WTC11 (cell line): Measurements from ENCODE around the gene DPP10. TPM values are rescaled to one million over a fixed set of nuclear protein-coding genes. Genes with fewer than 3 reads are reported as not detected.

ENCODE experiments used
- ATAC-seq: fragments of 200-7000 bp; cut with Tn5 transposase; 2 replicates; pipeline ENCODE4 v1.10.0; 2021; ENCODE audit warnings: mild to moderate bottlenecking, moderate library complexity
- CTCF ChIA-PET: fragments of 300-600 bp; sonication (Branson Sonifier 250); formaldehyde crosslinking; loops from one replicate; lab custom pipeline; 2021; ENCODE audit warnings: antibody characterized with exemption; lab: Charles Lee
- POLR2A ChIA-PET: fragments of 350-600 bp; sonication (Branson Sonifier 250); formaldehyde crosslinking; loops from one replicate; lab custom pipeline; 2021; ENCODE audit warnings: antibody characterized with exemption; lab: Charles Lee
- DNase-seq: peaks from one replicate; pipeline ENCODE4 v3.0.0; 2021; ENCODE audit warnings: low spot score
- H3K27ac Mint-ChIP-seq: 2 replicates; pipeline ENCODE4 v1.8.0; 2021; ENCODE audit warnings: mixed read lengths
- H3K27me3 Mint-ChIP-seq: 2 replicates; pipeline ENCODE4 v1.8.0; 2021; ENCODE audit warnings: low read depth, mild to moderate bottlenecking, moderate library complexity, mixed read lengths
- H3K36me3 Mint-ChIP-seq: 2 replicates; pipeline ENCODE4 v1.8.0; 2021; ENCODE audit warnings: mixed read lengths
- H3K4me1 Mint-ChIP-seq: 2 replicates; pipeline ENCODE4 v1.8.0; 2022; ENCODE audit warnings: mixed read lengths
- H3K4me3 Mint-ChIP-seq: 2 replicates; pipeline ENCODE4 v1.8.0; 2021; ENCODE audit warnings: mild to moderate bottlenecking, moderate library complexity, mixed read lengths
- H3K9me3 Mint-ChIP-seq: 2 replicates; pipeline ENCODE4 v1.8.0; 2021; ENCODE audit warnings: mixed read lengths
- ATF3 ChIP-seq: sonication (generic); formaldehyde crosslinking; conservative IDR thresholded peaks from 2 replicates; pipeline ENCODE4 v1.8.1; 2022; ENCODE audit warnings: mild to moderate bottlenecking, missing genetic modification reagents
- ETV6 ChIP-seq: sonication (generic); formaldehyde crosslinking; IDR thresholded peaks from 2 replicates; pipeline ENCODE4 v1.8.1; 2022; ENCODE audit warnings: mild to moderate bottlenecking, missing genetic modification reagents
- FOXP1 ChIP-seq: sonication (generic); formaldehyde crosslinking; IDR thresholded peaks from 2 replicates; pipeline ENCODE4 v1.8.0; 2022; ENCODE audit warnings: missing genetic modification reagents, mild to moderate bottlenecking, moderate library complexity, borderline replicate concordance
- GABPB1 ChIP-seq: sonication (generic); formaldehyde crosslinking; IDR thresholded peaks from 2 replicates; pipeline ENCODE4 v1.8.1; 2023; ENCODE audit warnings: mild to moderate bottlenecking, missing genetic modification reagents
- GTF2I ChIP-seq: fragments of 250-450 bp; sonication (Bioruptor Pico); conservative IDR thresholded peaks from 2 replicates; pipeline ENCODE4 v1.4.0; 2021; ENCODE audit warnings: mild to moderate bottlenecking
- HMGA2 ChIP-seq: fragments of 250-450 bp; sonication (Bioruptor Pico); IDR thresholded peaks from 2 replicates; pipeline ENCODE4 v1.4.0; 2021; ENCODE audit warnings: mild to moderate bottlenecking, moderate library complexity
- HMGXB4 ChIP-seq: sonication (generic); formaldehyde crosslinking; IDR thresholded peaks from 2 replicates; pipeline ENCODE4 v1.8.1; 2023; ENCODE audit warnings: mild to moderate bottlenecking, moderate library complexity, missing genetic modification reagents
- MXD4 ChIP-seq: fragments of 250-450 bp; sonication (Bioruptor Pico); IDR thresholded peaks from 2 replicates; pipeline ENCODE4 v1.8.0; 2021; ENCODE audit warnings: mild to moderate bottlenecking, moderate library complexity, borderline replicate concordance
- MYBL2 ChIP-seq: sonication (generic); formaldehyde crosslinking; IDR thresholded peaks from 2 replicates; pipeline ENCODE4 v1.8.1; 2023; ENCODE audit warnings: mild to moderate bottlenecking, moderate library complexity, missing genetic modification reagents
- NR2C2 ChIP-seq: sonication (generic); formaldehyde crosslinking; IDR thresholded peaks from 2 replicates; pipeline ENCODE4 v1.8.0; 2022; ENCODE audit warnings: mild to moderate bottlenecking, missing genetic modification reagents
- OVOL2 ChIP-seq: fragments of 250-450 bp; sonication (Bioruptor Pico); IDR thresholded peaks from 2 replicates; pipeline ENCODE4 v1.9.0; 2021; ENCODE audit warnings: mild to moderate bottlenecking, borderline replicate concordance
- PREB ChIP-seq: sonication (generic); formaldehyde crosslinking; IDR thresholded peaks from 2 replicates; pipeline ENCODE4 v1.8.1; 2022; ENCODE audit warnings: mild to moderate bottlenecking, missing genetic modification reagents, moderate library complexity, borderline replicate concordance
- SMAD3 ChIP-seq: sonication (generic); formaldehyde crosslinking; IDR thresholded peaks from 2 replicates; pipeline ENCODE4 v1.8.0; 2022; ENCODE audit warnings: missing genetic modification reagents, mild to moderate bottlenecking, borderline replicate concordance
- TEAD1 ChIP-seq: sonication (generic); formaldehyde crosslinking; IDR thresholded peaks from 2 replicates; pipeline ENCODE4 v1.8.0; 2022; ENCODE audit warnings: mild to moderate bottlenecking, missing genetic modification reagents
- ZBTB21 ChIP-seq: sonication (generic); formaldehyde crosslinking; IDR thresholded peaks from 2 replicates; pipeline ENCODE4 v1.8.1; 2023; ENCODE audit warnings: mild to moderate bottlenecking, missing genetic modification reagents, borderline replicate concordance
- ZNF219 ChIP-seq: sonication (generic); formaldehyde crosslinking; IDR thresholded peaks from 2 replicates; pipeline ENCODE4 v1.8.0; 2023; ENCODE audit warnings: missing genetic modification reagents, mild to moderate bottlenecking, borderline replicate concordance
- ZNF396 ChIP-seq: fragments of 250-450 bp; sonication (Bioruptor Pico); IDR thresholded peaks from 2 replicates; pipeline ENCODE4 v1.8.0; 2021; ENCODE audit warnings: mild to moderate bottlenecking, moderate library complexity, borderline replicate concordance
- ZNF423 ChIP-seq: fragments of 250-450 bp; sonication (Bioruptor Pico); IDR thresholded peaks from 2 replicates; pipeline ENCODE4 v2.1.2; 2022; ENCODE audit warnings: mild to moderate bottlenecking, moderate library complexity
- total RNA-seq: library from RNA; stranded (reverse); gene quantifications from 3 replicates; pipeline ENCODE4 v1.2.3, GENCODE V29; 2021
- TF ChIP-seq, protein P1 (sequence below): sonication (generic); formaldehyde crosslinking; IDR thresholded peaks from 2 replicates; pipeline ENCODE4 v1.8.0; 2023; ENCODE audit warnings: missing genetic modification reagents
- TF ChIP-seq, protein P2 (sequence below): fragments of 250-450 bp; sonication (Bioruptor Pico); IDR thresholded peaks from 2 replicates; pipeline ENCODE4 v1.9.0; 2021; ENCODE audit warnings: mild to moderate bottlenecking
- TF ChIP-seq, protein P3 (sequence below): sonication (generic); formaldehyde crosslinking; IDR thresholded peaks from 2 replicates; pipeline ENCODE4 v1.8.1; 2022; ENCODE audit warnings: low read depth, missing genetic modification reagents, borderline replicate concordance

The DPP10 gene
- total RNA-seq, 1 experiment from 2014 or later = 4.0 TPM

GRCh38 chr2:114843963-114844362 lies 401.5 kb downstream of the DPP10 start (continued):
- no peak for TF ChIP-seq HMGXB4 (CRISPR knock-in tag)

- no peak overlapping the region for H3K27ac Mint-ChIP-seq
- no peak for ATAC-seq
Observed at GRCh38 chr2:114857196-114857595, 414.8 kb downstream of the DPP10 start.

DNA sequence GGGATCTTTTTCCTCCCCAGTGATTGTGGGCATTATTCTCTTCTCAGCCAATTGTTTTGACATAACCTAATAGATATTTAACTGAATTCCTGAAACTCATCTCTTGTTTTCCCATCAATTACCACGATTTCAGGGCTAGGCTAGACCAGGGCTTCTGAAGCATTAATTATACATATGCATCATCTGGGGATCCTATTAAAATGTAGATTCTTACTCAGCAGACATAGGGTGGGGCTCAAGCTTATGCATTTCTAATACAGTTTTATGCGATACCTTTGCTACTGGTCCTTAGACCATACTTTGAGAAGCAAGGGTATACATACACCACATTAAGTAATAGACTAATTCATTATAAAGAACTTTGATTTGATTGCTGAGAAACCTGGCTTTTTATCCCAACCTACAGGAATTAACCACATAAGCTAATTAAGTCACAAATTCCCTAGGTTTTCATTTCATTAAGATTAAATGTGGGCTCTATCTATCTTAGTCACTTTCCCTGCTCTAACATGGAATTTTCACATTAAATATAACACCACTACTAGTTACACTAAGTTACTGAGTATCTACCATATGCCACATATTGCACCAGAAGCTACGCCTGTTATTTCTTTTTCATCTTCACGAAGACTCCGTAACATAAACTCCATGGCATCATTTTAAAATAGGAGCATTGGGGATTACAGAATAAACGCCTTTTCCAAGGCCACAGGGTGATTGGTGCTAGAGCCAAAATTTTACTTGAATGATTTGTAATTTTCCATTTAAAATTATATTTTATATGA lies 417.5 kb downstream of the DPP10 start:
- H3K27ac Mint-ChIP-seq = no peak overlapping the region
- no peak overlapping the region for H3K4me3 Mint-ChIP-seq
- ChIA-PET CTCF (no interaction called here), POLR2A (no interaction called here)
- H3K36me3 Mint-ChIP-seq = peaks cover 18% of the 10 kb centered on the region
- H3K9me3 Mint-ChIP-seq = peaks cover 34% of the 10 kb centered on the region
- ATAC-seq = no peak
- TF ChIP-seq OVOL2 (CRISPR knock-in tag) (no peak), ZNF423 (no peak)
- H3K27me3 Mint-ChIP-seq = peaks cover 5% of the 10 kb centered on the region; the same call in 1 of the 2 replicates
- peaks cover 6% of the 10 kb centered on the region for H3K4me1 Mint-ChIP-seq
- DNase-seq = no peak

More at GRCh38 chr2:114857196-114857595, 414.8 kb downstream of the DPP10 start:
- peaks cover 5% of the 10 kb centered on the region for H3K36me3 Mint-ChIP-seq
- peaks cover 15% of the 10 kb centered on the region for H3K4me1 Mint-ChIP-seq
- peaks cover 25% of the 10 kb centered on the region for H3K9me3 Mint-ChIP-seq
- no peaks in the 10 kb centered on the region for H3K27me3 Mint-ChIP-seq
- TF ChIP-seq ZBTB21 (CRISPR knock-in tag) = no peak
- TF ChIP-seq SMAD3 (CRISPR knock-in tag) = no peak
- no peak for TF ChIP-seq GABPB1 (CRISPR knock-in tag)
- no peak for TF ChIP-seq HMGA2
- no peak for TF ChIP-seq FOXP1 (CRISPR knock-in tag)
- no peak for TF ChIP-seq ZNF396
- ChIA-PET CTCF (no interaction called here), POLR2A (no interaction called here)
- no peak for DNase-seq
- no peak overlapping the region for H3K4me3 Mint-ChIP-seq

GRCh38 chr2:114862243-114862642 lies 419.8 kb downstream of the DPP10 start:
- ChIA-PET POLR2A (no interaction called here), CTCF (no interaction called here)
- ATAC-seq (no peak), DNase-seq (no peak)
- H3K27me3 Mint-ChIP-seq = peaks cover 5% of the 10 kb centered on the region; the same call in 1 of the 2 replicates
- H3K27ac Mint-ChIP-seq = no peak overlapping the region
- H3K9me3 Mint-ChIP-seq = peaks cover 39% of the 10 kb centered on the region
- TF ChIP-seq ATF3 (CRISPR knock-in tag) (no peak), ETV6 (no peak), MXD4 (no peak), TEAD1 (no peak), MYBL2 (CRISPR knock-in tag) (no peak), ZNF396 (no peak), GTF2I (CRISPR knock-in tag) (no peak)
- TF ChIP-seq, protein P1, sequence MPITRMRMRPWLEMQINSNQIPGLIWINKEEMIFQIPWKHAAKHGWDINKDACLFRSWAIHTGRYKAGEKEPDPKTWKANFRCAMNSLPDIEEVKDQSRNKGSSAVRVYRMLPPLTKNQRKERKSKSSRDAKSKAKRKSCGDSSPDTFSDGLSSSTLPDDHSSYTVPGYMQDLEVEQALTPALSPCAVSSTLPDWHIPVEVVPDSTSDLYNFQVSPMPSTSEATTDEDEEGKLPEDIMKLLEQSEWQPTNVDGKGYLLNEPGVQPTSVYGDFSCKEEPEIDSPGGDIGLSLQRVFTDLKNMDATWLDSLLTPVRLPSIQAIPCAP = no peak
- H3K4me3 Mint-ChIP-seq = no peak overlapping the region
- peaks cover 3% of the 10 kb centered on the region for H3K4me1 Mint-ChIP-seq
- H3K36me3 Mint-ChIP-seq = peaks cover 16% of the 10 kb centered on the region

GRCh38 chr2:114864901-114865300 lies 422.5 kb downstream of the DPP10 start:
- H3K36me3 Mint-ChIP-seq = peaks cover 13% of the 10 kb centered on the region
- DNase-seq = no peak
- ATAC-seq = no peak
- no peaks in the 10 kb centered on the region for H3K4me1 Mint-ChIP-seq
- ChIA-PET POLR2A (no interaction called here), CTCF (no interaction called here)
- peaks cover 5% of the 10 kb centered on the region; the same call in 1 of the 2 replicates for H3K27me3 Mint-ChIP-seq
- no peak overlapping the region for H3K4me3 Mint-ChIP-seq
- H3K27ac Mint-ChIP-seq = no peak overlapping the region
- peaks cover 46% of the 10 kb centered on the region for H3K9me3 Mint-ChIP-seq
- TF ChIP-seq, protein P2, sequence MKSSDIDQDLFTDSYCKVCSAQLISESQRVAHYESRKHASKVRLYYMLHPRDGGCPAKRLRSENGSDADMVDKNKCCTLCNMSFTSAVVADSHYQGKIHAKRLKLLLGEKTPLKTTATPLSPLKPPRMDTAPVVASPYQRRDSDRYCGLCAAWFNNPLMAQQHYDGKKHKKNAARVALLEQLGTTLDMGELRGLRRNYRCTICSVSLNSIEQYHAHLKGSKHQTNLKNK (CRISPR knock-in tag) = no peak
- TF ChIP-seq, protein P3, sequence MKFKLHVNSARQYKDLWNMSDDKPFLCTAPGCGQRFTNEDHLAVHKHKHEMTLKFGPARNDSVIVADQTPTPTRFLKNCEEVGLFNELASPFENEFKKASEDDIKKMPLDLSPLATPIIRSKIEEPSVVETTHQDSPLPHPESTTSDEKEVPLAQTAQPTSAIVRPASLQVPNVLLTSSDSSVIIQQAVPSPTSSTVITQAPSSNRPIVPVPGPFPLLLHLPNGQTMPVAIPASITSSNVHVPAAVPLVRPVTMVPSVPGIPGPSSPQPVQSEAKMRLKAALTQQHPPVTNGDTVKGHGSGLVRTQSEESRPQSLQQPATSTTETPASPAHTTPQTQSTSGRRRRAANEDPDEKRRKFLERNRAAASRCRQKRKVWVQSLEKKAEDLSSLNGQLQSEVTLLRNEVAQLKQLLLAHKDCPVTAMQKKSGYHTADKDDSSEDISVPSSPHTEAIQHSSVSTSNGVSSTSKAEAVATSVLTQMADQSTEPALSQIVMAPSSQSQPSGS (CRISPR knock-in tag) = no peak
- no peak for TF ChIP-seq ZNF219 (CRISPR knock-in tag)
- no peak for TF ChIP-seq NR2C2 (CRISPR knock-in tag)
- TF ChIP-seq PREB (CRISPR knock-in tag) = no peak
- no peak for TF ChIP-seq ZNF423
